ENCODE data around the gene PALD1. TPM values are rescaled to one million over a fixed set of nuclear protein-coding genes. Genes with fewer than 3 reads are reported as not detected.

The PALD1 gene
- total RNA-seq, 1 experiment from 2014 or later: 33.1 TPM

DNA sequence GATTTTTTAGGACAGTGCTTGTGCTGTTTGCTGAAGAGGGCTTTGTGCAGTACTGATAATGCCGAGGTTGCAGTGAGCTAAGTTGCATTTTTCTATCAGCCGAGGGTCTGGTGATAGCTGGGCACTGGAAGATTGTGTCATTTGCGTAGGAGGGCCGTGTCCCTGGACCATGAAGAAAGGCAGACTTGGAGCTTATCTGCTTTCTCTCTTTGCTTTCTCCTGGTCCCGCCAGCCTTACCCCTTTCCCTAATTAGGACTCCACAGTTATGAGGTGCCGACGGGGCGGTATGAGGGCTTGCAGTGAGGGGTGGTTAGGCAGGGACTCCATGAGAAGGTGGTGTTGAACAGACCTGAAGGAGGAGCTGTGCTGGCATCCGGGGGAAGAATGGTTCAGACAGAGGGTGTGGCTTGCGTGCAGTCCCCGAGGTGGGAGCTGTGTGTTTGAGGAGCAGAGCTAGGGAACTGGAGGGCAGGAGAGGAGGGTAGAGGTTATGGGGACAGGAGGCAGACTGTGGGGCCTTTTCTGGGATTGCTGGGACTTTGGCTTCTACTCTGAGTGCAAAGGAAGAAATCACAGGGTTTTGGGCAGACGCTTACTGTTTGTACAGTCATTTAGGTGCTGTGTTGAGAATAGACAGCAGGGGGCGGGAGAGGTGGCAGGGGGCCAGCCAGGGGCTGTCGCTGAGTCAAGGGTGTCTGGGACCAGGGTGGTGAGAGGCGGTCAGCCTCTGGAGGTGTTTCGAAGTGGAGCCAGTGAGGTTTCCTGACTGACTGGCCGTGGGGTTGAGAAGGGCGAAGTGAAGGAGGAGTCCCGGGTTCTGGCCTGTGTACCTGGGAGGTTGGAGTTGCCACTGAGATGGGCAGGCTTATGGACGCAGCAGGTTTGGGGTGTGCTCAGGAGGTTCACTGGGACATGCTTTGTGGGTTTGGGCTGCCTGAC is 80.6 kb downstream of the PALD1 start:
- peak; percentile 92 for ATAC-seq
- Histone ChIP-seq H3K79me2 (ENCODE audit: insufficient read depth, low read length) (peaks cover 11% of the 10 kb centered on the region; the same call in 1 of the 2 replicates), H3K9ac (ENCODE audit: low read length) (peak overlapping the region; percentile 57), H3K4me3 (replicated peaks in 1 of 2; ENCODE audit: low read depth in 1 of 2, low read length in 2 of 2) (peak overlapping the region; percentile 15 to 48), H2AFZ (ENCODE audit: low read depth, low read length, poor library complexity, severe bottlenecking) (no peak overlapping the region), H3K36me3 (ENCODE audit: control insufficient read depth in 1 of 2, insufficient read depth in 2 of 2, low read length in 2 of 2) (0 out of 4 replicates have a peak, but pooled peaks cover 0 to 3% of the 10 kb centered on the region in 2 experiments), H3K27me3 (ENCODE audit: insufficient read depth, low read length) (no peaks in the 10 kb centered on the region), H3K9me3 (ENCODE audit: control insufficient read depth in 1 of 2, insufficient read depth in 1 of 2, low read depth in 1 of 2, low read length in 2 of 2) (no peaks in the 10 kb centered on the region), H4K20me1 (ENCODE audit: insufficient read depth) (no peaks in the 10 kb centered on the region), H3K4me1 (ENCODE audit: control insufficient read depth in 1 of 2, insufficient read depth in 2 of 2, low read length in 2 of 2) (peaks cover 19 to 86% of the 10 kb centered on the region in 2 experiments), H3K4me2 (ENCODE audit: low read length) (peak overlapping the region; percentile 79), H3K9me2 (ENCODE audit: insufficient read depth) (no peaks in the 10 kb centered on the region), H3K27ac (ENCODE audit: low read depth, low read length) (peak overlapping the region; percentile 52)
- intact Hi-C loops (cut with micrococcal nuclease): loop anchor here (1.0 to 5.0 kb wide), 3 partner anchors 113 to 322 kb away; partner anchors contain the start of gene ADAMTS14
- peak; percentile 65 for DNase-seq (ENCODE audit: low read depth, low spot score)
- ChIA-PET POLR2A (interaction anchor here (1.0 kb wide), 1 partner anchor 14 kb away, joined by 4 read pairs; no protein-coding TSS in a partner anchor), RAD21 (ENCODE audit: low non-redundant PET in 1 of 2, low total read pairs in 2 of 2, uncharacterized antibody in 2 of 2, unreplicated experiment in 2 of 2) (interaction anchor here (0.5 to 1.4 kb wide), 3 partner anchors 16 to 22 kb away, joined by 3 to 4 read pairs (median 3); no protein-coding TSS in a partner anchor), CTCF (interaction anchor here (0.6 to 1.3 kb wide), 15 partner anchors 8 to 201 kb away, joined by 3 to 9 read pairs (median 4); no protein-coding TSS in a partner anchor)
- TF ChIP-seq EGR1 (IDR thresholded peaks at IDR 0.05; ENCODE audit: low read depth) (no peak), SP1 (IDR thresholded peaks at IDR 0.05; ENCODE audit: low read depth) (no peak), RAD21 (IDR thresholded peaks at IDR 0.05; ENCODE audit: low read depth) (peak; percentile 73), EZH2phosphoT487 (IDR thresholded peaks at IDR 0.05; ENCODE audit: borderline replicate concordance) (no peak), ZNF274 (IDR thresholded peaks at IDR 0.05; ENCODE audit: low read depth, low read length) (no peak), CBX3 (IDR thresholded peaks at IDR 0.05; ENCODE audit: low read depth) (no peak), POLR2AphosphoS5 (IDR thresholded peaks at IDR 0.05; ENCODE audit: low read depth, low read length) (peak; percentile 55), YY1 (IDR thresholded peaks at IDR 0.05; ENCODE audit: extremely low read depth, insufficient replicate concordance, low read depth, low read length) (no peak), SRF (IDR thresholded peaks at IDR 0.05; ENCODE audit: low read depth) (no peak), EZH2 (IDR thresholded peaks at IDR 0.05) (no peak)
- TF ChIP-seq, protein P1, sequence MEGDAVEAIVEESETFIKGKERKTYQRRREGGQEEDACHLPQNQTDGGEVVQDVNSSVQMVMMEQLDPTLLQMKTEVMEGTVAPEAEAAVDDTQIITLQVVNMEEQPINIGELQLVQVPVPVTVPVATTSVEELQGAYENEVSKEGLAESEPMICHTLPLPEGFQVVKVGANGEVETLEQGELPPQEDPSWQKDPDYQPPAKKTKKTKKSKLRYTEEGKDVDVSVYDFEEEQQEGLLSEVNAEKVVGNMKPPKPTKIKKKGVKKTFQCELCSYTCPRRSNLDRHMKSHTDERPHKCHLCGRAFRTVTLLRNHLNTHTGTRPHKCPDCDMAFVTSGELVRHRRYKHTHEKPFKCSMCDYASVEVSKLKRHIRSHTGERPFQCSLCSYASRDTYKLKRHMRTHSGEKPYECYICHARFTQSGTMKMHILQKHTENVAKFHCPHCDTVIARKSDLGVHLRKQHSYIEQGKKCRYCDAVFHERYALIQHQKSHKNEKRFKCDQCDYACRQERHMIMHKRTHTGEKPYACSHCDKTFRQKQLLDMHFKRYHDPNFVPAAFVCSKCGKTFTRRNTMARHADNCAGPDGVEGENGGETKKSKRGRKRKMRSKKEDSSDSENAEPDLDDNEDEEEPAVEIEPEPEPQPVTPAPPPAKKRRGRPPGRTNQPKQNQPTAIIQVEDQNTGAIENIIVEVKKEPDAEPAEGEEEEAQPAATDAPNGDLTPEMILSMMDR (IDR thresholded peaks at IDR 0.05 in 2 of 3, conservative IDR thresholded peaks at IDR 0.05 in 1 of 3; ENCODE audit: borderline replicate concordance in 1 of 3, insufficient read depth in 1 of 3, low read depth in 2 of 3, low read length in 2 of 3): peak; percentile 51 to 90 (median 66)
- TF ChIP-seq, protein P2, sequence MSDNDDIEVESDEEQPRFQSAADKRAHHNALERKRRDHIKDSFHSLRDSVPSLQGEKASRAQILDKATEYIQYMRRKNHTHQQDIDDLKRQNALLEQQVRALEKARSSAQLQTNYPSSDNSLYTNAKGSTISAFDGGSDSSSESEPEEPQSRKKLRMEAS (IDR thresholded peaks at IDR 0.05): no peak
- BruUV-seq (replicated peaks): no TSS peak

Data from HCT116 (cell line).